AG10803 (cell line): ENCODE data around the gene CDC42EP2.
A peak's percentile ranks its signal among the peaks of the same experiment; 100 is the strongest.

Experiments
- DNase-seq: peaks from one replicate; pipeline ENCODE4 v3.0.0; 2010; ENCODE audit warnings: low read depth
- H3K4me3 ChIP-seq: 2 replicates; pipeline ENCODE4 v1.5.1; 2011; ENCODE audit warnings: mild to moderate bottlenecking, low read length, control low read depth
- CTCF ChIP-seq: conservative IDR thresholded peaks from 2 replicates; pipeline ENCODE4 v1.5.1; 2011; ENCODE audit warnings: mild to moderate bottlenecking, low read length, control low read depth, inconsistent platforms

CDC42EP2 gene

DNA sequence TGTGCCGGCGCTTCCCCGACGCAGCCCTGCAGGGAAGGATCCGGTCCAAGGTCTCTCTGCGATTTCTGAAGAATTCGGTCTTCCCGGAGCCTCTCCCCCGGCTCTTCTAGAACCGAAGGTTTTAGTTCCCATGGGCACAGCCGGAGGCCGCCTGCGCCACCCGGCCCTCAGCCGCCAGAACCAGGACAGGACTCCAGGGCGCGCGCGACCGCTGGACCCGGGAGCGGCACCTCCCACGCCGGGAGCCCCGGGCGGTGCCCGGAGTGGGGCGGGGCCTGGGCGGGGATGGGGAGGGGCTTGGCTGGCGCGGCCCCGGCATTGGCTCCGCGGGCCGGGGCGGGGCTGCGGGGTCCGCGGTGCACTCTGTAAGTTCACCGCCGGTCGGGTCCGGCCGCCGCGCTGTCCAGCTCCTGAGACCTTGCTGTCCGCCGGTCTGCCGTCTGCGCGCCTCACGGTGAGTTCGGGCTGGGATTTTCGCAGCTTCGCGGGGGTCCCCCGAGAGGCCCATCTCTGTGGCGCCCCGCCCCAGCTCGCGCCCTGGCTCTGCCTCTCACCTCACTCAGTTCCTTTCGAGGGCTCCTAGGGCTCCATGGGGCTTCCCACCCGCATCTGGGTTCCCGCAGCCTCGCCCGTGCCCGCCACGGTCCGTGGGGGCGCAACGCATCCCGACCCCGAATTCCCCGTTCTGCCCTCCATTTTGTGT lies at the start of gene CDC42EP2:
Gene CDC42EP2, plus strand, starts transcription at position 366 of the 703 bp plus-strand sequence. CDS start 6,033 bp downstream, outside the sequence.
- no peak for TF ChIP-seq CTCF
- H3K4me3 ChIP-seq = peak within 1 kb of the TSS; percentile 94
- peak; percentile 85 for DNase-seq

DNA sequence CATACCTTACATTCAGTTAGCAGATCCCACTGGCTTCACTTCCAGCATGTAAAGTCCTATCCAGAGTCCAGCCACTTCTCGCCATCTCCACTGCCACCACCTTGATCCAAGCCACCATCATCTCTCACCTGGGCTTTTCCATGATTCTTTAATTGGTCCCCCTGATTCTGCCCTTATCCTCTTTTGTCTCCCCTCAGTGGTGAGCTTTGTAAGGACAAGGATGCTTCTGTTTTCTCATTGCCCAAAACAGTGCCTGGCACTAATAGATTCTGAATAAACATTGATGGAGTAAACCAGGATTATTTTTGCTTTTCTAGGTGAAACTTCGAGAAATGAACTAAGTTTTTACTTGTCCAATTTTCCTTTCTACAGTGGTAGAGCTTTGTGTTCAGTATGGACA lies 48.5 kb upstream of the CDC42EP2 start:
- H3K4me3 ChIP-seq = no peak overlapping the region
- no peak for DNase-seq
- TF ChIP-seq CTCF = no peak

DNA sequence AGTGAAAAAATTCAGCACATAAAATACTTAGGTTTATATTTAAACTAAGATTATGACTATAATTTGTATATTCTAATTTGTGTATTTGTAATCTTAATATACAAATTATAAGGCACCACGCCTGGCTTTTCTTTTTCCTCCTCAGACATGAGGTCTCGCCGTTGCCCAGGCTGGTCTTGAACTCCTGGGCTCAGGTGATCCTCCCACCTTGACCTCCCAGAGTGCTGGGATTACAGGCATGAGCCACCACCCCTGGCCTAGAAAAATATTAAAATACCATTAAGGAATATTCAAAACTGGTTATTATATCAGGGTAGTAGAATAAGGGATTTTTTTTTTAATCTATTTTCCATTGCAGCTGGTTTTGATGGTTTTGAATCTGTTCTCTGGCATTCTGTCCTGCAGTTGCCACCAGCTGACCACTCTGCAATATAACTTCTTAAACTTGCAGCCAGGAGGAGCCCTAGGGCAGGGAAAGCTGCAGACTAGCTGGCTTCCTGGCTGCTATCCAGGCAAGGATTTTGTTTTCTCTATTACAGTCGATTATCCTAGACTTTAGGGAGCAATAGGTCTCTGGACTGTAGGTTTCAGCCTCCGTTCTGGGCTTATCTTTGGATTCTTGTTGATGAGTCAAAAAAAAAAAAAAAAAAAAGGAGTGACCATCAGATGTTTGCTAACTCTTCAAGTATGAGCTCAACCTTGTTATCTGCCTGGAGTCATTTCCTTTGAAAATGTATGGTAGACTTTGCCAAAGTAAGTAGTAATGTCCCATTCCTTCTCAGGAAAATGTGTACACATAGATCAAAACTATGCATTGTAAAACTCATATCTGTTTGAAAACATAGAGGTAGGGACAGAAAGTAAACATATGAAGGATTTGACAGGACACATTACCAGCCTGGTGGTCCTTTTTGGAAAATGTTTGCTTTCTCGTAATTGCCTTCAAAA lies 39.7 kb upstream of the CDC42EP2 start:
- peak; percentile 93 for DNase-seq
- peak; percentile 83 for TF ChIP-seq CTCF
- no peak overlapping the region for H3K4me3 ChIP-seq

DNA sequence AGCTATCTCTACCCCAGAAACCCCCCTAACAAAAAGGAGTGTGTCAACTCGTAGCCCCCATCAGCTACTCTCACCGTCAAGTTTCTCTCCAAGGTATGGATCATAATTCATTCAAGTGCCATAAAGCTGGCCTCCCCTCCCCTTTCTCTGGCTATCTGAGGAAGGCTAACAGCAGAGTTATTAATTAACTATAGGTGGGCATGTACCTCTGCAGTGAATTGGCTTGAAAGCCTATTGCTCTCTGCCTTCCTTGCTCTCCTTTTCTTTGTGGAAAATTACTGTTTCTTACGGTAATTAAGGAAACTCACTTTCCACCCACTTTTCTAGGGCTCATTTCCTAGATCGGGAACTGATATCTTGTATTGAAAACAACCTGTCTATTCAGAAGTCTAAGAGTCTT lies 38.8 kb upstream of the CDC42EP2 start:
- H3K4me3 ChIP-seq = no peak overlapping the region
- no peak for DNase-seq
- no peak for TF ChIP-seq CTCF

GRCh38 chr11:65277631-65278277 lies 36.9 kb upstream of the CDC42EP2 start:
- TF ChIP-seq CTCF = no peak
- no peak for DNase-seq
- H3K4me3 ChIP-seq = no peak overlapping the region

- no peak overlapping the region for H3K4me3 ChIP-seq
- no peak for TF ChIP-seq CTCF
- peak; percentile 69 for DNase-seq
Measured at GRCh38 chr11:65278356-65278755, 36.3 kb upstream of the CDC42EP2 start.
